OCI-LY7 (cell line): ENCODE measurements around the gene PRPF18. TPM values are rescaled to one million over a fixed set of nuclear protein-coding genes. Genes with fewer than 3 reads are reported as not detected.

ENCODE experiments used
- BruUV-seq: library from RNA; stranded (reverse); fragments of 400-500 nt; replicated peaks from 2 replicates; lab custom pipeline; 2021; lab: Mats Ljungman, UMichigan
- CTCF ChIA-PET: fragments of 300-600 bp; sonication (Branson Sonifier 250); formaldehyde crosslinking; loops from one replicate; lab custom pipeline; 2022; ENCODE audit warnings: antibody characterized with exemption; ENCODE audit not compliant: unreplicated experiment; lab: Charles Lee
- POLR2A ChIA-PET: fragments of 300-600 bp; sonication (Branson Sonifier 250); formaldehyde crosslinking; loops from one replicate; lab custom pipeline; 2022; ENCODE audit warnings: antibody characterized with exemption; lab: Charles Lee
- DNase-seq: peaks from one replicate; pipeline ENCODE4 v3.0.0-alpha.2; 2015; ENCODE audit warnings: low spot score
- H2AFZ ChIP-seq: fragments of 200-600 bp; sonication (generic), shearing (Covaris generic); 2 replicates; pipeline ENCODE4 v1.6.1; 2014; ENCODE audit warnings: mild to moderate bottlenecking, antibody characterized with exemption, low read length, moderate library complexity
- H3K27ac ChIP-seq: fragments of 200-600 bp; sonication (generic); 2 replicates; pipeline ENCODE4 v1.5.1; 2014; ENCODE audit warnings: mixed run types, low read depth, mild to moderate bottlenecking, moderate library complexity, low read length, inconsistent platforms; ENCODE audit not compliant: poor library complexity, severe bottlenecking
- H3K36me3 ChIP-seq: fragments of 200-600 bp; sonication (generic); 2 replicates; pipeline ENCODE4 v1.6.1; 2014; ENCODE audit warnings: mild to moderate bottlenecking, antibody characterized with exemption, low read length, moderate library complexity, mixed read lengths; ENCODE audit not compliant: insufficient read depth
- H3K4me1 ChIP-seq: fragments of 200-600 bp; sonication (generic); 2 replicates; pipeline ENCODE4 v1.5.1; 2014; ENCODE audit warnings: mild to moderate bottlenecking, low read length; ENCODE audit not compliant: insufficient read depth, poor library complexity, severe bottlenecking
- H3K4me2 ChIP-seq: fragments of 200-600 bp; sonication (generic); 2 replicates; pipeline ENCODE4 v1.6.1; 2014; ENCODE audit warnings: mild to moderate bottlenecking, low read length
- H3K4me3 ChIP-seq: fragments of 200-600 bp; sonication (generic); 2 replicates; pipeline ENCODE4 v1.5.1; 2014; ENCODE audit warnings: mild to moderate bottlenecking, low read depth, low read length; ENCODE audit not compliant: poor library complexity, severe bottlenecking
- H3K79me2 ChIP-seq: fragments of 200-600 bp; sonication (generic); 2 replicates; pipeline ENCODE4 v1.6.1; 2016; ENCODE audit warnings: low read depth, mild to moderate bottlenecking, low read length, moderate library complexity, mixed read lengths; ENCODE audit not compliant: insufficient read depth
- H3K9me2 ChIP-seq: fragments of 200-600 bp; sonication (generic); 2 replicates; pipeline ENCODE4 v1.6.1; 2016; ENCODE audit warnings: mild to moderate bottlenecking, low read length, mixed read lengths; ENCODE audit not compliant: insufficient read depth
- H3K9me3 ChIP-seq: fragments of 200-600 bp; sonication (generic); 2 replicates; pipeline ENCODE4 v1.6.1; 2014; ENCODE audit warnings: mild to moderate bottlenecking, mixed run types, low read length, mixed read lengths
- H4K20me1 ChIP-seq: fragments of 200-600 bp; sonication (generic); 2 replicates; pipeline ENCODE4 v1.6.1; 2014; ENCODE audit warnings: mild to moderate bottlenecking, antibody characterized with exemption, low read length, moderate library complexity, mixed read lengths; ENCODE audit not compliant: insufficient read depth
- CTCF ChIP-seq: fragments of 200-600 bp; sonication (generic); conservative IDR thresholded peaks from 2 replicates; pipeline ENCODE4 v1.5.1; 2014; ENCODE audit warnings: mild to moderate bottlenecking, antibody characterized with exemption, low read length, moderate library complexity, mixed read lengths
- EZH2phosphoT487 ChIP-seq: fragments of 200-600 bp; sonication (generic); IDR thresholded peaks from 2 replicates; pipeline ENCODE4 v1.6.1; 2018; ENCODE audit warnings: low read depth, borderline replicate concordance, mild to moderate bottlenecking, mixed run types, antibody characterized with exemption, low read length, moderate library complexity, mixed read lengths
- intact Hi-C: fragments of 100-400 bp; cut with micrococcal nuclease; formaldehyde crosslinking; loops from one replicate; pipeline ENCODE4 v1.10.0; 2022; ENCODE audit not compliant: unreplicated experiment
- total RNA-seq, 2 experiments: library from RNA; depleted of rRNA in 1 of 2; stranded (reverse); fragments of >200 nt in 1 of 2; shearing (Covaris generic) in 1 of 2; gene quantifications; 2 replicates each; pipeline ENCODE4 v1.2.3, GENCODE V29; 2014 to 2022

Gene PRPF18
- total RNA-seq, 2 experiments from 2014 or later: 21.1 to 23.3 TPM

- Histone ChIP-seq H3K9me2 (no peaks in the 10 kb centered on the region), H4K20me1 (no peaks in the 10 kb centered on the region), H3K79me2 (no peaks in the 10 kb centered on the region), H3K9me3 (no peaks in the 10 kb centered on the region), H2AFZ (no peak overlapping the region), H3K36me3 (peaks cover 23% of the 10 kb centered on the region; the same call in 1 of the 2 replicates), H3K4me2 (no peak overlapping the region), H3K27ac (no peak overlapping the region), H3K4me1 (no peaks in the 10 kb centered on the region), H3K4me3 (no peak overlapping the region)
- TF ChIP-seq CTCF (no peak), EZH2phosphoT487 (no peak)
- POLR2A ChIA-PET: interaction anchor here (0.6 to 1.1 kb wide), 2 partner anchors 16 to 1357 kb away, joined by 3 to 4 read pairs; no protein-coding TSS in a partner anchor
- intact Hi-C loops: no loop called here
- no peak for DNase-seq
- BruUV-seq: no TSS peak
- CTCF ChIA-PET: no interaction called here
Measured at GRCh38 chr10:13604357-13605040, 17.7 kb downstream of the PRPF18 start.

- H2AFZ ChIP-seq: no peak overlapping the region
- H4K20me1 ChIP-seq: no peaks in the 10 kb centered on the region
- H3K4me2 ChIP-seq: no peak overlapping the region
- H3K79me2 ChIP-seq: no peaks in the 10 kb centered on the region
- no peak for TF ChIP-seq CTCF
- no peak for TF ChIP-seq EZH2phosphoT487
- H3K9me2 ChIP-seq: no peaks in the 10 kb centered on the region
- no TSS peak for BruUV-seq
- no peak overlapping the region for H3K4me3 ChIP-seq
- H3K36me3 ChIP-seq: peaks cover 26% of the 10 kb centered on the region; the same call in 1 of the 2 replicates
- no peaks in the 10 kb centered on the region for H3K9me3 ChIP-seq
- CTCF ChIA-PET: no interaction called here
- DNase-seq: no peak
- H3K27ac ChIP-seq: no peak overlapping the region
- H3K4me1 ChIP-seq: no peaks in the 10 kb centered on the region
- intact Hi-C loops: no loop called here
- POLR2A ChIA-PET: no interaction called here
Measured at GRCh38 chr10:13608246-13608853, 21.6 kb downstream of the PRPF18 start.
